Neural progenitor cell (in vitro differentiated cells): ENCODE data around the gene ACCS.
A peak's percentile ranks its signal among the peaks of the same experiment; 100 is the strongest.

Source experiments
- EZH2phosphoT487 ChIP-seq: fragments of 200-600 bp; sonication (generic); IDR thresholded peaks from 2 replicates; pipeline ENCODE4 v1.6.1; 2017; ENCODE audit warnings: antibody characterized with exemption
- TF ChIP-seq, protein P1 (sequence below): fragments of 200-600 bp; sonication (generic); IDR thresholded peaks from 2 replicates; pipeline ENCODE4 v1.5.1; 2017; ENCODE audit warnings: antibody characterized with exemption, mild to moderate bottlenecking

- TF ChIP-seq, protein P1, sequence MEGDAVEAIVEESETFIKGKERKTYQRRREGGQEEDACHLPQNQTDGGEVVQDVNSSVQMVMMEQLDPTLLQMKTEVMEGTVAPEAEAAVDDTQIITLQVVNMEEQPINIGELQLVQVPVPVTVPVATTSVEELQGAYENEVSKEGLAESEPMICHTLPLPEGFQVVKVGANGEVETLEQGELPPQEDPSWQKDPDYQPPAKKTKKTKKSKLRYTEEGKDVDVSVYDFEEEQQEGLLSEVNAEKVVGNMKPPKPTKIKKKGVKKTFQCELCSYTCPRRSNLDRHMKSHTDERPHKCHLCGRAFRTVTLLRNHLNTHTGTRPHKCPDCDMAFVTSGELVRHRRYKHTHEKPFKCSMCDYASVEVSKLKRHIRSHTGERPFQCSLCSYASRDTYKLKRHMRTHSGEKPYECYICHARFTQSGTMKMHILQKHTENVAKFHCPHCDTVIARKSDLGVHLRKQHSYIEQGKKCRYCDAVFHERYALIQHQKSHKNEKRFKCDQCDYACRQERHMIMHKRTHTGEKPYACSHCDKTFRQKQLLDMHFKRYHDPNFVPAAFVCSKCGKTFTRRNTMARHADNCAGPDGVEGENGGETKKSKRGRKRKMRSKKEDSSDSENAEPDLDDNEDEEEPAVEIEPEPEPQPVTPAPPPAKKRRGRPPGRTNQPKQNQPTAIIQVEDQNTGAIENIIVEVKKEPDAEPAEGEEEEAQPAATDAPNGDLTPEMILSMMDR: peak; percentile 83
- TF ChIP-seq EZH2phosphoT487: no peak
These were observed 28.3 kb downstream of the ACCS start for GRCh38 chr11:44094260-44094868.
